Vagina (tissue), 2 donors: ENCODE measurements around the gene TP53TG5.

Source experiments
- CTCF ChIP-seq, 3 experiments: fragments of 450-650 bp in 2 of 3; fragments of 200-600 bp in 1 of 3; sonication (generic) in 1 of 3; IDR thresholded peaks; one replicate each; pipeline ENCODE4 v1.5.1; 2017 to 2019; ENCODE audit warnings: antibody characterized with exemption in 3 of 3, mild to moderate bottlenecking in 2 of 3, moderate library complexity in 2 of 3
- POLR2A ChIP-seq, 2 donors: fragments of 450-650 bp; IDR thresholded peaks; one replicate each; pipeline ENCODE4 v1.6.1; 2017; ENCODE audit warnings: antibody characterized with exemption in 2 of 2, mild to moderate bottlenecking in 2 of 2, moderate library complexity in 2 of 2

GRCh38 chr20:45347936-45348778 lies 30.0 kb downstream of the TP53TG5 start, which contains the start of gene SDC4:
- TF ChIP-seq CTCF (IDR thresholded peaks at IDR 0.05) (no peak), POLR2A (IDR thresholded peaks at IDR 0.05) (peak in 1 of 2 donors; percentile 89)
